HCT116 (cell line): Measurements from ENCODE around the gene IMMT. TPM values are rescaled to one million over a fixed set of nuclear protein-coding genes. Genes with fewer than 3 reads are reported as not detected.

Experiments used
- ATAC-seq: fragments of 200-7000 bp; cut with Tn5 transposase; 2 replicates; pipeline ENCODE4 v1.9.1; 2020; ENCODE audit warnings: mild to moderate bottlenecking, moderate library complexity
- BruUV-seq: library from RNA; stranded (reverse); fragments of 400-500 nt; replicated peaks from 2 replicates; lab custom pipeline; 2021; lab: Mats Ljungman, UMichigan
- CTCF ChIA-PET: fragments of 300-600 bp; sonication (Branson Sonifier 250); formaldehyde crosslinking; loops from one replicate; lab custom pipeline; 2021; ENCODE audit warnings: antibody characterized with exemption; lab: Charles Lee
- POLR2A ChIA-PET: fragments of 300-600, 350-600 bp; sonication (Branson Sonifier 250); formaldehyde crosslinking; loops from one replicate; lab custom pipeline; 2021; ENCODE audit warnings: antibody characterized with exemption; lab: Charles Lee
- RAD21 ChIA-PET, 2 experiments: fragments of 300-600 bp; sonication (Branson Sonifier 250); formaldehyde crosslinking; loops; one replicate each; lab custom pipeline; 2023; ENCODE audit warnings: low total read pairs in 2 of 2; ENCODE audit not compliant: uncharacterized antibody in 2 of 2, unreplicated experiment in 2 of 2, low non-redundant PET in 1 of 2; lab: Charles Lee
- DNase-seq: peaks from one replicate; pipeline ENCODE4 v3.0.0-alpha.2; 2010; ENCODE audit warnings: low read depth, low spot score
- H2AFZ ChIP-seq: fragments of 200-600 bp; shearing (Covaris generic), sonication (generic); 2 replicates; pipeline ENCODE4 v1.6.1; 2017; ENCODE audit warnings: low read depth, mixed run types, mixed read lengths, antibody characterized with exemption, low read length; ENCODE audit not compliant: poor library complexity, severe bottlenecking
- H3K27ac ChIP-seq: 2 replicates; pipeline ENCODE4 v1.5.1; 2012; ENCODE audit warnings: low read depth, low read length
- H3K27me3 ChIP-seq: fragments of 200-600 bp; sonication (generic); 2 replicates; pipeline ENCODE4 v1.6.1; 2016; ENCODE audit warnings: mixed run types, low read length, mixed read lengths; ENCODE audit not compliant: insufficient read depth
- H3K36me3 ChIP-seq, 2 experiments: fragments of 200-500 bp in 1 of 2; fragments of 200-600 bp in 1 of 2; sonication (Bioruptor generic) in 1 of 2; sonication (generic) in 1 of 2; 2 replicates each; pipeline versions ENCODE4 v1.5.1 to v1.6.1; 2014 to 2016; ENCODE audit warnings: low read length in 2 of 2, inconsistent platforms in 1 of 2, mixed read lengths in 1 of 2, mixed run types in 1 of 2; ENCODE audit not compliant: insufficient read depth in 2 of 2, control insufficient read depth in 1 of 2
- H3K4me1 ChIP-seq, 2 experiments: fragments of 200-600 bp in 1 of 2; sonication (generic) in 1 of 2; 2 replicates each; pipeline versions ENCODE4 v1.5.1 to v1.6.1; 2012 to 2017; ENCODE audit warnings: low read length in 2 of 2, inconsistent platforms in 1 of 2, mild to moderate bottlenecking in 1 of 2, mixed read lengths in 1 of 2, mixed run types in 1 of 2, moderate library complexity in 1 of 2; ENCODE audit not compliant: insufficient read depth in 2 of 2, control insufficient read depth in 1 of 2
- H3K4me2 ChIP-seq: fragments of 200-600 bp; sonication (generic); 2 replicates; pipeline ENCODE4 v1.6.1; 2017; ENCODE audit warnings: mixed run types, low read length, mixed read lengths
- H3K4me3 ChIP-seq, 2 experiments: fragments of 200-600 bp in 1 of 2; sonication (generic) in 1 of 2; replicated peaks in 1 of 2; 2 replicates each; pipeline ENCODE4 v1.5.1; 2011 to 2016; ENCODE audit warnings: low read length in 2 of 2, control low read depth in 1 of 2, low read depth in 1 of 2, mild to moderate bottlenecking in 1 of 2, mixed read lengths in 1 of 2, mixed run types in 1 of 2
- H3K79me2 ChIP-seq: fragments of 200-600 bp; sonication (generic); 2 replicates; pipeline ENCODE4 v1.6.1; 2017; ENCODE audit warnings: mild to moderate bottlenecking, mixed run types, low read length, moderate library complexity, mixed read lengths; ENCODE audit not compliant: insufficient read depth
- H3K9ac ChIP-seq: fragments of 200-600 bp; sonication (generic); 2 replicates; pipeline ENCODE4 v1.6.1; 2016; ENCODE audit warnings: low read length, mixed read lengths
- H3K9me2 ChIP-seq: fragments of 200-600 bp; sonication (generic), shearing (Covaris generic); 2 replicates; pipeline ENCODE4 v1.6.1; 2017; ENCODE audit warnings: mixed run types, mild to moderate bottlenecking, moderate library complexity; ENCODE audit not compliant: insufficient read depth
- H3K9me3 ChIP-seq, 2 experiments: fragments of 200-500 bp in 1 of 2; fragments of 200-600 bp in 1 of 2; sonication (Bioruptor generic) in 1 of 2; sonication (generic) in 1 of 2; 2 replicates each; pipeline ENCODE4 v1.6.1; 2014 to 2017; ENCODE audit warnings: low read length in 2 of 2, mixed read lengths in 2 of 2, inconsistent platforms in 1 of 2, low read depth in 1 of 2, mild to moderate bottlenecking in 1 of 2, mixed run types in 1 of 2, moderate library complexity in 1 of 2; ENCODE audit not compliant: control insufficient read depth in 1 of 2, insufficient read depth in 1 of 2
- H4K20me1 ChIP-seq: fragments of 200-600 bp; sonication (generic), shearing (Covaris generic); 2 replicates; pipeline ENCODE4 v1.6.1; 2017; ENCODE audit warnings: mixed run types, mild to moderate bottlenecking, moderate library complexity; ENCODE audit not compliant: insufficient read depth
- CEBPB ChIP-seq: IDR thresholded peaks from 2 replicates; pipeline ENCODE4 v1.6.1; 2012; ENCODE audit warnings: low read depth
- EZH2phosphoT487 ChIP-seq: fragments of 200-600 bp; IDR thresholded peaks from 2 replicates; pipeline ENCODE4 v1.6.1; 2018; ENCODE audit warnings: antibody characterized with exemption, borderline replicate concordance
- JUND ChIP-seq: IDR thresholded peaks from 2 replicates; pipeline ENCODE4 v1.6.1; 2012
- ZNF274 ChIP-seq: fragments of 200-500 bp; sonication (Bioruptor generic); IDR thresholded peaks from 2 replicates; pipeline ENCODE4 v1.6.1; 2014; ENCODE audit warnings: mild to moderate bottlenecking, low read depth, low read length, inconsistent platforms
- intact Hi-C: fragments of 100-400 bp; cut with micrococcal nuclease; formaldehyde crosslinking; loops from 2 replicates; pipeline ENCODE4 v1.10.0; 2022
- total RNA-seq: library from RNA; stranded (reverse); gene quantifications from one replicate; pipeline ENCODE4 v1.2.1, GENCODE V29; 2021; ENCODE audit not compliant: unreplicated experiment

The IMMT gene
- total RNA-seq, 1 experiment from 2014 or later, result 125 TPM

DNA sequence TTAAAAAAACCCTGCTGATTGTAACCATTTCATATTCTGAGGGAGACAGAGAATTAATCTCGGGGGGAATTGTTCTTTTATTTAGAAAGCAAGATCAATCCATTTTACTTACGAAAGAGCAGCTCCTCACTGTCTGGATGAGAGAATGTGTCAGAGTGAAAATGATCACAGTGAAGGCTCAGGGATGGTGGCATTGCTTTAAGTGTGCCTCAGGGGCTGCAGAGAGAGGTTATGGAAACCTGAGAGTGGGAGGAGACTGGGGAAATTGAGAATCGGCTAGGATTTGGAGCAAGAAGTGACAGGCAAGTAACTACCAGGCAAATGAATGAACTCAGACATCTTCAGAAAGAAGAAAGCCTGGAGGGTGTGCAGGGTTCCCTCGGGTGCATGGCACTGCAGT is 38.2 kb upstream of the IMMT start:
- Histone ChIP-seq H3K79me2 (no peaks in the 10 kb centered on the region), H3K4me3 (no peak overlapping the region), H3K27me3 (no peaks in the 10 kb centered on the region), H4K20me1 (no peaks in the 10 kb centered on the region), H3K4me2 (no peak overlapping the region), H3K9me2 (no peaks in the 10 kb centered on the region), H3K27ac (no peak overlapping the region), H3K36me3 (no peaks in the 10 kb centered on the region), H2AFZ (no peak overlapping the region), H3K9me3 (no peaks in the 10 kb centered on the region), H3K9ac (no peak overlapping the region), H3K4me1 (no peaks in the 10 kb centered on the region; a peak in 1 of 4 replicates)
- DNase-seq (no peak), ATAC-seq (no peak)
- intact Hi-C loops, result no loop called here
- no peak for TF ChIP-seq CEBPB
- RAD21 ChIA-PET, result no interaction called here
- CTCF ChIA-PET, result no interaction called here
- no TSS peak for BruUV-seq
- POLR2A ChIA-PET, result no interaction called here

DNA sequence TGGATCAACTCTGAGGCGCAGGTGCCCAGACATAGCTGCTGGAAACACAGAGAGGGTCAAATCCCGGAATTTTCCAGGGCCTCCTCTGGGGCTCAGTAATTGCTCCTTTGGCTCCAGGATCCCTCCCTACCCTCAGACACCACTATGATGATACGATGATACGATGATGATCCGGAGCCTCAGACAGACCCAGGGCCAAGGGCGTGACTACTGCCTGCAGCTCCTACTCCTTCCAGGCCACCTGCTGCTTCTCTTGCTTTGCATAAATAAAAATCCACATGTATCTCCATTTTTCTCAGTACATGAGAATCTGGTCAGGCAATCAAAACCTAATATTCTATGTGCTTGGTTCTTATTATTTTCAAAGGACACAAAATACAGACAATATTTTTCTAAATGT is 37.6 kb upstream of the IMMT start:
- Histone ChIP-seq H2AFZ (no peak overlapping the region), H3K36me3 (no peaks in the 10 kb centered on the region), H3K9me2 (no peaks in the 10 kb centered on the region), H3K4me2 (no peak overlapping the region)
- TF ChIP-seq ZNF274 (no peak), CEBPB (no peak), EZH2phosphoT487 (no peak), JUND (no peak)
- TF ChIP-seq, all 23 proteins: peak for 0
- POLR2A ChIA-PET, result no interaction called here
- CTCF ChIA-PET, result no interaction called here
- Histone ChIP-seq H3K79me2 (no peaks in the 10 kb centered on the region), H3K27me3 (no peaks in the 10 kb centered on the region), H3K27ac (no peak overlapping the region), H3K4me3 (no peak overlapping the region), H3K9ac (no peak overlapping the region), H3K4me1 (no peaks in the 10 kb centered on the region; a peak in 1 of 4 replicates), H3K9me3 (no peaks in the 10 kb centered on the region), H4K20me1 (no peaks in the 10 kb centered on the region)
- ATAC-seq (no peak), DNase-seq (no peak)
- RAD21 ChIA-PET, result no interaction called here
- intact Hi-C loops, result no loop called here
- no TSS peak for BruUV-seq
